GM20431 (cell line): ENCODE results near the gene RASSF5.

Experiments used
- in situ Hi-C: fragments of 300-500 bp; cut with MseI, MboI; formaldehyde crosslinking; loops from one replicate; pipeline ENCODE4 v1.15.0; 2020; ENCODE audit warnings: low sequenced_read_pairs; ENCODE audit not compliant: unreplicated experiment

RASSF5 gene

DNA sequence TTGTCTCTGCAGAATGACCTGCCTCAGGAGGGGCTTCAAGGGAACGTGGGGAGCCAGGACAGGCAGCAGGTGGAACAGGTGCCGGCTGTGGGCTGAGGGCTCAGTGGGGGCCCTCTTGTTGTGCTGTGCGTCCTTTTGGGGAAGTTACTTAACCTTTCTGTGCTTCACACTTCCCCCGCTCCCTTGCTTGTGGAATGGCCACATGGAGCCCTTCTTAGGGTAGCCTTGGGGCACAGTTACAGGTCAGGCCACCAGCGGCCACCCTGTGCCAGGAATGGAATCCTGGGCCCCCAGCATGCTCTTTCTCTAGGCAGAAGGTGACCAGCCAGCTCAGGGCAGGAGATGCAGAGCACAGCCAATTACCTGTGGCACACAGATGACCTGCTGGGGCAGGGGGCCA lies 34.4 kb upstream of the RASSF5 start:
- in situ Hi-C loops = no loop called here

DNA sequence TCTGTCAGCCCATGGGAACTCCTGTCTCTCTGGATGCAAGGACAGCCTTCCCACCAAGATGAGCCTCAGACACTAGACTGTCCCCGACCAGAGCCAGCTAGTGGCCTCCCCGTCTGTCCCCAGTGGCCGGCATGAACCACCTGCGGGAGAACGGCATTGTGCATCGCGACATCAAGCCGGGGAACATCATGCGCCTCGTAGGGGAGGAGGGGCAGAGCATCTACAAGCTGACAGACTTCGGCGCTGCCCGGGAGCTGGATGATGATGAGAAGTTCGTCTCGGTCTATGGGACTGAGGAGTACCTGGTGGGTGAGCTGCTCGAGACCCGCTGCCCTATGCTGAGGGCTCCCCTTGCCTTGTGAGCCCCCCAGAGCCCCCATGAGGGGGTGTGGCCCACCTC lies 31.3 kb upstream of the RASSF5 start:
- in situ Hi-C loops = no loop called here

DNA sequence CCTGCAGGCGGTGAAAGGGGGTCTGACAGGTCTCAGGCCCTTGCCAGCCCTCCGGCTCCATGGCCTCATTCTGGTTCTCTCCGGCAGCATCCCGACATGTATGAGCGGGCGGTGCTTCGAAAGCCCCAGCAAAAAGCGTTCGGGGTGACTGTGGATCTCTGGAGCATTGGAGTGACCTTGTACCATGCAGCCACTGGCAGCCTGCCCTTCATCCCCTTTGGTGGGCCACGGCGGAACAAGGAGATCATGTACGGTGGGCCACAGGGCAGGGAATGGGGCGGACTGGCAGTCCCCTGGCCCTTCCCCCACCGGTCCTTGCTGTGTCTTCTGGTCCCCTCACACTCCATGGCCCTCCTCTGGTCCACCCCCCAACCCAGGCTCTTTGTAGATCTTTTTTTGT lies 30.7 kb upstream of the RASSF5 start:
- in situ Hi-C loops = no loop called here

DNA sequence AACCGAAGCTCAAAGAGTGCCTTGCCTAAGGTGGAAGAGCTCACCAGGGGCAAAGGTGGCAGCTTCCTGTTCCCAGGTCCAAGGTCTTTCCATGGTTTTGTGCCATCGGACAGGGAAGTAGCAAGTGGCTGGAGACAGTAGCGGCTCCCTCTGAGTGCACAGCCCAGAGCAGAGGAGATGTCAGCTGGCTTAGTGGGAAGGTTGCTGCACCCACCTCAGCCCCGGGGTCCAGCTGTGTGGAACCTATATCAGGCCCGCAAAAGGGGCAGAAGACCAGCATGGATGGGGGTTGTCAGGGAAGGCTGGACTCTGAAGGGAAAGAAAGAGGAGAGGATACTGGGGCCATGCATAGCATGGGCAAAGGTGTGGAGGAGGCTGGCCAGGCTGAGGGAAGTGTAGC lies 30.2 kb upstream of the RASSF5 start:
- in situ Hi-C loops = no loop called here

DNA sequence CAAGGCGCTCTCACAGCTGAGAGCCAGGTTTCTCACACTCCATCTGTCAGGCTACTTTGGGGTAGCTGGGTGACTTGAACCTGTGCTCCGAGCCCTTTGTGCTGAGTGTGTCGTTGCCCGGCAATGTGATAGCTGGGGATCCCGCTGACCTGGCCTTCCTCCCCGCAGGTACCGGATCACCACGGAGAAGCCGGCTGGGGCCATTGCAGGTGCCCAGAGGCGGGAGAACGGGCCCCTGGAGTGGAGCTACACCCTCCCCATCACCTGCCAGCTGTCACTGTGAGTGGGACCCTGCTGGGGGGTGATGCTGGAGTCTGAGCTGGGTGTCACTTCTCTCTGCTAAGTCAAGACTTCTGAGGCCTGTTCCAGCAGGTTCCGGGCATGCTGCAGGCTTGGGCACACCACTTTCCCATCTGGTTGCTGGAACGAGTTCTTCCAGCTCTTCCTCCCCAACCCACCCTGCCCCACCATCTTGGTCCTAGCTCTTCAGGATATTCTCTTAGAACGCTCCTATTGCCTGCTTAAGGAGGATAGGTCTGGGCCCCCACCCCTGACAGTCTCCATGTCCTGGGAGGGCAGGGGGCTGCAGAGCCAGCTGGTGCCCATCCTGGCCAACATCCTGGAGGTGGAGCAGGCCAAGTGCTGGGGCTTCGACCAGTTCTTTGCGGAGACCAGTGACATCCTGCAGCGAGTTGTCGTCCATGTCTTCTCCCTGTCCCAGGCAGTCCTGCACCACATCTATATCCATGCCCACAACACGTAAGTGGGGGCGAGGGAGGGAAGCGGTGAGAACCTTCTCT lies 29.6 kb upstream of the RASSF5 start:
- in situ Hi-C loops = no loop called here

DNA sequence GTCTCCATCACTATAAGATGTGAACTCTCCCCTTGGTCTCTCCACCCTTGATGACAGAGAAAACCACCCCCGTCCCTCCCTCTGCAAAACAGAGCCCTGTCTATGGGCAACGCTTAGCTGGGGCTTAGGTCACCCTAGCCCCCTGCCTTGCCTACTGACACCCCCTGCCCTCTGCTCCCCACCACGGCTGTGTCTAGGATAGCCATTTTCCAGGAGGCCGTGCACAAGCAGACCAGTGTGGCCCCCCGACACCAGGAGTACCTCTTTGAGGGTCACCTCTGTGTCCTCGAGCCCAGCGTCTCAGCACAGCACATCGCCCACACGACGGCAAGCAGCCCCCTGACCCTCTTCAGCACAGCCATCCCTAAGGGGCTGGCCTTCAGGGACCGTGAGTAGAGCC lies 28.6 kb upstream of the RASSF5 start:
- in situ Hi-C loops = no loop called here

DNA sequence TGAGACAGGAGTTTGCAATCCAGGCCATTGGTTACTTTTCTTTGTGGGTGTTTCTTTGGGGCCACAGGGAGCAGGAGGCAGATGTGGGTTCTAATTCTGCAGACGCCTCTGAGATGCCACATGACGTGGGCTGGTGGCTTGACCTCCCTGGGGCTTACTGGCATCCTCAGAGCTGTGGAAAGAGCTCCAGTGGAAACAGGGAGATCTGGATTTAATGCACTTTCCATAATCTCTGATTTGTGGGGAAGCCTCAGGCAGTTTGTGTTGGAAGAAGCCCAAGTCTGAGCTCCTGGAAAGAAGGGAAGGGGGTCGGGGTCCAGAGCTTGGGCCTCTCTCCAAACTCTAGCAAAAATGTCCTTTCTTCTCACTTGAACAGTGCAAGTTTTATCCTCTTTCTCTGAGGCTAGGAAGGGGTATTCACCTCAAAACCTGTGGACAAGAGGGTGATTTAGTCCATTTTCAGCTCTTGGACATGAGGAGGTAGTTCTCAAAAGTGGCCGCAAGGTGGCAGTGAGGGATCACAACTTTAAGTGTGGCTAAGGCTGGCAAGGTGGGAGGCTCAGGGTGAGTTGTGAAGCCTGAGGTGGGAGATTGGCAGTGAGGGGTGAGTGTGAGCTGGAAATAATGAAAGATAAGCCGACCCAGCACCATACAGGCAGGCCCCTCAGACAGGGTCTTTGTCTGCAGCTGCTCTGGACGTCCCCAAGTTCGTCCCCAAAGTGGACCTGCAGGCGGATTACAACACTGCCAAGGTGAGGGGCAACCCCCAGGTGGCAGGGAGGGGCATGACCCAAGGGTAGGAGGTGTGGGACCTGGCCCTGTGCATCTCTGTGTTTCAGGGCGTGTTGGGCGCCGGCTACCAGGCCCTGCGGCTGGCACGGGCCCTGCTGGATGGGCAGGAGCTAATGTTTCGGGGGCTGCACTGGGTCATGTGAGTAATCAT lies 27.9 kb upstream of the RASSF5 start:
- in situ Hi-C loops = loop anchor here (10.0 kb wide), 1 partner anchor 105 kb away; no protein-coding TSS in a partner anchor

DNA sequence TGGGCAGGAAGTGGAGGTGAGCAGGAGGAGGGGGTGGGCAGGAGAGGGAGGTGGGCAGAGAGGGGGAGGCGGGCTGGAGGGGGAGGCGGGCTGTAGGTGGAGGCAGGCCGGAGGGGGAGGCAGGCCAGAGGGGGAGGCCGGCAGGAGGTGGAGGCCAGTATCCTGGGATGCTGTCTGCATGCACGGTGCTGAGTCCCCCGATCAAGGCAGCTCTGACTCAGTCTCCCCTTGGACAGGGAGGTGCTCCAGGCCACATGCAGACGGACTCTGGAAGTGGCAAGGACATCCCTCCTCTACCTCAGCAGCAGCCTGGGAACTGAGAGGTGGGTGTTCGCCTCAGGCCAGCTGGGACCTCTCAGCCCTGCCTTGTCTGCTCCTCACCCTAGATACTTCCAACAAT lies 27.1 kb upstream of the RASSF5 start:
- in situ Hi-C loops = loop anchor here (10.0 kb wide), 1 partner anchor 105 kb away; no protein-coding TSS in a partner anchor

DNA sequence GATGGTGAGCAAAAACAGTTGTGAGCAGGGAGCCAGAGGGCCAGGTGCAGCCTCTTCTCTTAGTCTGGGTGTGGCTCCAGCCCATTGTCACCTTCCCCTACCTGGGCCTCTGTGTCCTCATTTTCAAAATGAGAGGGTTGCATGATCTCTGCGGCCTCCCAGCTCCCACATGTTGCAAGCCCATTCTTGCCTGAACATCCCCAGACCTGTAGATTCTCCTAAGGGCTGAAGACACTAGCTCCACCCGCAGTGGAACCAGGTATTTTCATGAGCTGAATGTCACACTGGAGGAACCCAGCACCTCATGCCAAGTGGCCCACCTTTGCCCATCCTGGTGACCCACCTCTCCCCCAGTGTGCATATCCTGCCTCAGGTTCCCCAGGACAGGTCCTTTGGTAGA lies 24.7 kb upstream of the RASSF5 start:
- in situ Hi-C loops = loop anchor here (10.0 kb wide), 1 partner anchor 102 kb away; no protein-coding TSS in a partner anchor

DNA sequence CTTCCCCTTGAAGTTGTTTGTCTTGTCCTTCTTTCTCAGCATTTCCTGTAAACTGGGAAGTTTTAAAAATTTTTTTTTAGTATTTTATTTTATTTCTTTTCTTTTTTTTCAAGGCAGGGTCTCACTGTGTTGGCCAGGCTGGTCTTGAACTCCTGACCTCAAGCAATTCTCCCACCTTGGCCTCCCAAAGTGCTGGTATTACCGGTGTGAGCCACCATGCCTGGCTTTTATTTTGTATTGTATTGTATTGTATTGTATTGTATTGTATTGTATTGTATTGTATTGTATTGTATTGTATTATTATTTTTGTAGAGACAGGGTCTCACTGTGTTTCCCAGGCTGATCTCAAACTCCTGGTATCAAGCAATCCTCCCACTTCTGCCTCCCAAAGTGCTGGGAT lies 23.5 kb upstream of the RASSF5 start:
- in situ Hi-C loops = loop anchor here (10.0 kb wide), 1 partner anchor 101 kb away; no protein-coding TSS in a partner anchor

DNA sequence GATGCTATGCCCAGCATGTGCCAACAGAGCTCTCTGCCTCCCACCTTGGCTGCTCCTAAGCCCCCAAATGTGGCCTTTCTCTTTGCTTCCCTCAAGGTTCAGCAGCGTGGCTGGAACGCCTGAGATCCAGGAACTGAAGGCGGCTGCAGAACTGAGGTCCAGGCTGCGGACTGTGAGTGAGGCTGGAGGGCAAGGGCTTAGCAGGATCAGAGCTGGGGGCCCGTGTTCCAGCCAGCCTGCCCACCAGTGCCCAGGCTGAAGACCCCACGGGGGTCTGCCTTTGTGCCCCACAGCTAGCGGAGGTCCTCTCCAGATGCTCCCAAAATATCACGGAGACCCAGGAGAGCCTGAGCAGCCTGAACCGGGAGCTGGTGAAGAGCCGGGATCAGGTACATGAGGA lies 22.4 kb upstream of the RASSF5 start:
- in situ Hi-C loops = loop anchor here (10.0 kb wide), 1 partner anchor 100 kb away; no protein-coding TSS in a partner anchor

DNA sequence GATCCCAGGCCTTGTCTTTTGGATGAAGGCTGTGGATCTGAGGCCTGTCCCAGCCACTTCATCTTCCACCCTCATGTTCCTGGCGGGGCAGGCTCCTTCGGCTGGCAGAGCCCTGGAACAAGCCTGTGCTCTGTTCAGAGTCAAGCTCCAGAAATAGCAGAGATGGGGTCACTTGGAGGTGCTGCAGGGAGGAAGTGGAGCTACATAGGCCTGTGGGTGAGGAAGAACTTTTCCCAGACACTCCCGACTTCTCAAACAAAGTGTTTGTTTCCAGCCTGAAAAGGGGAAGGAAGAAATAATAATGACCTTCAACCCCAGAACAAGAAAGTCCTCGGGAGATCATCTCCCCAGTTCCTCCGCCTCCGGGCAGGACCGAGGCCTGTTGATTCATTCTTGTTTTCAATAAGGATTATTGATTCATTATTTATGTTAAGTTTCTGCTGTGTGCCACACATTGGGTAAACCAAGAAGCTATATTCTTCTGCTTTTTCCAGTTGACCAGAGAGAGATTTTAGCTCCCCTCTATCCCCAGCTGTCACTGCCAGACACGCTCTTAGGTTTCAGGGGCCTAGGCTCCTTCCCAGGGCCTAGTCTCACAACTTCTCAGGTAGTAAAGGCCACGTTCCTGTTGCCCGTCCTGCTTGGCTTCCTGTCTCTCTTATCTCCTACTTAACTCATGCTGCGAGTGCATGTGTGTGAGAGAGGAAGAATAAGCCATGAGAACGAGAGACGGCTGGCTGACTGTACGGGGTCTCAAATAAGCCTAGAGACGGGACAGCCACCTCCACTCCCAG lies 20.1 kb upstream of the RASSF5 start:
- in situ Hi-C loops = loop anchor here (10.0 kb wide), 1 partner anchor 98 kb away; no protein-coding TSS in a partner anchor

DNA sequence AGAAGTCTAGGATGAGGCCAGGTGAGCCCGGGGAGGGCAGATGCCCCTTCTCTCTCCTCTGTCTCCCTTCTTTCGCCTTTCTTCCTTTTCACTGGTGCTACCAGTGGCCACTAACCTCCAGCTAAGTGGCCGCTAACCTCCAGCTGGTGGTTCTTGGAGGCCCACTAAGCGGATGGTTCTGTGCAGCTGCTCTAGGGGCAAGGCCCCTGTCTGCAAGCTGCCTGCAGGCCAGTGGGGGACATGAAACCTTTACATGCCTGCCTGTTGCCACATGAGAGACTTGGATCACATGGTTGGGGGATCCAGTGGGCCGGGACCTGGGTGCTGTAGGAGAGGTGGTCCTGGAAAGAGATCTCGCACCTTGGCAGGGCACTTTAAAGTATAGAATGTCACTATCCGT lies 19.4 kb upstream of the RASSF5 start:
- in situ Hi-C loops = loop anchor here (10.0 kb wide), 1 partner anchor 97 kb away; no protein-coding TSS in a partner anchor

DNA sequence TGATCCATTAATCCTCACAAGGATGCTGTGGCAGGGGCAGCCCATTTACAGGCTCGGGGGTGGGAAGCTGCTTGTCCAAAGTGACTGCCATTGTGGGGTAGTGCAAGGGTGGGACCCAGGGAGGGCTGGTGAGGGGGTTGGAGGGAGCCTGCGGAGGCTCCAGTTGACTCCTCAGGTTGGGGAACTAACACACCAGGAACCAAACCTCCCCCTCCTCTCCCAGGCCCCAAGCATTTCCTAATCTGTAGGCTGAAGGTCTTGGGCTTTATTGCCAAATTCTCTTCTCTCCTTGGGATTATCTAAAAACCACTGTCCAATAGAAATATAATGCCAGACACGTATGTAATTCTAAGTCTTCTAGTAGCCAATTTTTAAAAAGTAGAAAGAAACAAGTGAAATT lies 18.9 kb upstream of the RASSF5 start:
- in situ Hi-C loops = loop anchor here (10.0 kb wide), 1 partner anchor 96 kb away; no protein-coding TSS in a partner anchor

DNA sequence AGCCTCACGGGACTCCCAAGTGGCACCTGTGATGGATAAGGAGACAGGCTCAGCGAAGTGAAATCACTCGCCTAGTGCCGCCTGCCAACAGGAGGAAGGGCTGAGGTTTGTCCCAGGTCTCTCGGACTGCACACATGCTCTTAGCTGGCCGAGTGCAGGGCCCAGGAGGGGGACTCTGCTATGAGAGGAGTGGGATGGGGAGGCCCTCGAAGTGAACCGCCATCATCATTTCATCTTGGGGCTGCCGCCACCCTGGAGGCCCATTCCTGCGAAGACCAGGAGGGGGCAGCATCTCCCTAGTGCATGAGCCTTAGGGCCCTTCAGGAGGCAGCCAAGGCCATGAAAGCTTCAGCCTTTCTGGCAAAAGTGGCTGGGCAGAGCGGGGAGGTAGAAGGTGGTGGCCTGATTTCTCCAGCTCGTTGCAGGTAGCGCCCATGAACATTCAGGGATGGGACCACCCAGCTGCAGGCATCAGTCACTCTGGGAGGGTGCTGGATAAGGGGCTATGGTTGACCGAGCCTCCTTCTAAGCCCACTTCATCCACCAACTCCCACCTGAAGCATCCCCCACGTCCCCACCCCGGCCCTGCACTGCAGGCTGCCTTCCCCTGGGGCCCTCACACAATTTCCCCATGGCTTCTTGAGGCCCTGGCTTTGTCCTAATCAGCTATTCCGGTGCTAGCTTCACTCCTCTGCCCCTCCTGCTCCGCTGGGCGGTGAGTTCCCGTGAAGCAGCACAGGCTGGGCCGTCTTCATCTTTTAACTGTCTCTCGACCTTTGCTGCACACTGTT lies 17.2 kb upstream of the RASSF5 start:
- in situ Hi-C loops = loop anchor here (10.0 kb wide), 1 partner anchor 95 kb away; no protein-coding TSS in a partner anchor

DNA sequence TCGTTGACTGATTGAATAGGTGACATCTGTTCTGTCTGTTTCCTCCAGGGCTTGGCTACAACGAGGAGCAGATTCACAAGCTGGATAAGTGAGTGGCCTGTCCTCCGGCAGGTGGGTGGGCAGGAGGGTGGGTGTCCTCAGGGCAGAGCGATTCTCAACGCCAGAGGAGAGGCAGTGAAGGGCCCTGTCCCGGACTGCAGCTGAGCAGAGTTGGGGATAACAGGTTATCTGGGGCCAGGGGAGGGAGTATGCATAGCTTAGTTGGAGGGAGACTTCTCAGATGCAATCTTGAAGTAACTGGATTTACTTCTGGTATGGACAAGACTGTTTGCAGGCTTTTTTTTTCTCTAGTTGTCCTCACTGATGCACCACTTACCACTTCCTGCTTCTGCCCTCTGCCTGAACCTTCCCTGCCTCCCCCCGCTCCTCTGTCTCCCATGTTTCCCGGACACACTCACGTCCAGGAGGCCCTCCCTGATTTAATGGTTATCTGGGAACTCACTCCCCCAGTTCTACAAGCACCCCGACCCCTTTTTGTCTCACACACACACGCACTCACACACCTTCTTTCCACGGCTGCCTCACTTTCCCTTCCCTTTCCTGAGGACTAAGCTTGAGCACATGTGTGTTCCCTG lies 16.4 kb upstream of the RASSF5 start:
- in situ Hi-C loops = no loop called here

DNA sequence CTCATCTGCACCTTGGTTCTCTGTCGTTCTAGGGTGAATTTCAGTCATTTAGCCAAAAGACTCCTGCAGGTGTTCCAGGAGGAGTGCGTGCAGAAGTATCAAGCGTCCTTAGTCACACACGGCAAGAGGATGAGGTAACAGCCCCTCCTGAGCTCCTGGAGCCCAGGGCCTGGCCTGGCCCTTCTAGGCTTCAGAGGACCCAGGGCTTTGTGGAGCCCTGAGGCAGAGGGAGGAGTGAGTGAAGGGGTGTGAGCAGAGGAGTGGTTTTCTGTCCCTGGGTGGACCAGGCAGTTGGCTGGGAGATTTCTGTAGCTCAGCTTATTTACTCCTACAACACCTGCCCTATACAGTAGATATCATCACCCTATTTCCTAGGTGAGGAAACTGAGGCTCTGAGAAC lies 15.7 kb upstream of the RASSF5 start:
- in situ Hi-C loops = no loop called here

DNA sequence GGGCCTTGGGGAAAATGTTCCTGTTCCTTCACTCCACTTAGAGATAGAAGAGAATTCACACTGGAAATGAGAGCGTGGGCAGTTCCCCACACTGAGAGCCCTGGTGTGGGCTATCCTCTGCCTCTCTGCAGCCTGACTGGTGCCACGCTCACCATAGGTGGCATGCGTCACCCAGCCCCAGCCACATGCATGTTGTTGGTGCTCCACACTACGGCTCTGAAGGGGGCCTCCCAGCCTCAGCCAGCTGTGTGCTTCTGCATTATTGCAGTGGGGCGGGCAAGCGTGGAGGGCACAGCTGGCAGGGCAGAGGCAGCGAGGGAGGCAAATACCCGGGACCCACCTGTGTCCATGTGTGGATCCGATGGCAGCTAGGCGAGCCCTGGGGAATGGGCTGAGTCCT lies 14.7 kb upstream of the RASSF5 start:
- in situ Hi-C loops = no loop called here

DNA sequence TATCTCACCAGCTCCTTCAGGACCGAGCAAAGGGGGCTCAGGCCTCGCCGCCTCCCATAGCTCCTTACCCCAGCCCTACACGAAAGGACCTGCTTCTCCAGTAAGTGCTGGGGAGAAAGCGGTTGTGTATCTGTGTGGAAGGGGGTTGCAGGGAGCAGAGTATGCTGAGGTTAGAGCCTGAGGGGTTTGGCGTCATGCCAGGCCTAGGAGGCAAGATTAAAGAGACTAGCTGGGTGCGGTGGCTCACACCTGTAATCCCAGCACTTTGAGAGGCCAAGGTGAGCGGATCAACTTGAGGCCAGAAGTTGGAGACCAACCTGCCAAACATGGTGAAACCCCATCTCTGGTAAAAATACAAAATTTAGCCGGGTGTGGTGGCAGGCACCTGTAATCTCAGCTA lies 14.1 kb upstream of the RASSF5 start:
- in situ Hi-C loops = no loop called here
